ENCODE data around the gene CPZ. TPM values are rescaled to one million over a fixed set of nuclear protein-coding genes. Genes with fewer than 3 reads are reported as not detected.

CPZ gene
- total and polyA plus RNA-seq, 2 of the 4 experiments (the other 2 are of a cell fraction) = 0.90 to 10.3 TPM

DNA sequence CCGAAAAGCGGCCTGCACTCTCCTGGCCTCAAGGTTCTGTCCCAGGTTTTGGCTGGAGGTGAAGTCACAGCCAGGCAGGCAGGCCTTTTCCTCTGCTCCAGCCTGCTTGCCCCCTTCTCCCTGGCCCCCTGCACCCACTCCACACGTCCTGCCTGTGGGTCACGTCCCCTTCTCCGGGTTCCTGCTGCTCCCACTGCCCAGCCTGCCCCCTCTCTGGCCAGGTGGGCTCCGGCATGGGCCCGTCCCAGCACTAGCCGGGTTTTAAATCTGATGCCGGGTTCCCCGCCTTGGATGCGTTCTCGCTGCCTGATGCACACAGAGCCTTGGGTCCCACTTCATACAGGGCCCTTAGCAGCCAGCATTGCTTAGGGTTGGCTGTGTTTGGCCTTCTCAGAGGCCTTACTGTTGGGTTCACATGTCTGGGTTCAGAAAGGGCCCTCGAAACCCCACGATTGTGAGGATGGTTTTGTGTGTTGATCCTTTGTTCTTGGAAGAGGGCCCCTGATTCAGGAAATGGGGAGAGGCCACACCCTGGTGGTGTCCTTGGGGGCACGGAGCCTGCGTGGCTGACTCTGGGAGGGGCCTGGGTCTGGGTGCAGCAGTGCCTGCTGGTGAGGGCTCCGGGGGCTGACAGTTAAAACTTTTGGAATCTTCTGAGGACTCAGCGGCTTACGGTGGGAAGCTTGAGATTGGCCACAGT lies 6.0 kb downstream of the CPZ start:
- H2BK120ac ChIP-seq (ENCODE audit: low read depth, low read length) = no peak overlapping the region
- no peak overlapping the region for H2BK5ac ChIP-seq (ENCODE audit: low read depth, low read length, poor library complexity, severe bottlenecking)
- peaks cover 6% of the 10 kb centered on the region; the same call in 1 of the 2 replicates for H3K4me1 ChIP-seq (ENCODE audit: control insufficient read depth, insufficient read depth, low read length)
- TF ChIP-seq BHLHE40 (IDR thresholded peaks at IDR 0.05; ENCODE audit: low read depth, low read length) (no peak), CHD1 (IDR thresholded peaks at IDR 0.05; ENCODE audit: low read depth, low read length) (no peak), MXI1 (IDR thresholded peaks at IDR 0.05; ENCODE audit: borderline replicate concordance, low read depth, low read length) (no peak), MAFK (IDR thresholded peaks at IDR 0.05; ENCODE audit: low read depth, low read length) (no peak), CEBPB (IDR thresholded peaks at IDR 0.05; ENCODE audit: low read depth, low read length) (no peak), RFX5 (IDR thresholded peaks at IDR 0.05; ENCODE audit: low read depth, low read length) (no peak), SMC3 (IDR thresholded peaks at IDR 0.05; ENCODE audit: low read depth, low read length) (no peak), NFE2L2 (IDR thresholded peaks at IDR 0.05; ENCODE audit: low read depth, low read length) (no peak), FOS (IDR thresholded peaks at IDR 0.05; ENCODE audit: low read depth, low read length) (no peak), RAD21 (IDR thresholded peaks at IDR 0.05; ENCODE audit: low read length) (no peak), POLR2A (IDR thresholded peaks at IDR 0.05; ENCODE audit: low read depth, low read length) (no peak), RCOR1 (IDR thresholded peaks at IDR 0.05; ENCODE audit: insufficient replicate concordance, low read length) (no peak), MAZ (IDR thresholded peaks at IDR 0.05; ENCODE audit: borderline replicate concordance, low read depth, low read length) (no peak)
- TF ChIP-seq, protein P1, sequence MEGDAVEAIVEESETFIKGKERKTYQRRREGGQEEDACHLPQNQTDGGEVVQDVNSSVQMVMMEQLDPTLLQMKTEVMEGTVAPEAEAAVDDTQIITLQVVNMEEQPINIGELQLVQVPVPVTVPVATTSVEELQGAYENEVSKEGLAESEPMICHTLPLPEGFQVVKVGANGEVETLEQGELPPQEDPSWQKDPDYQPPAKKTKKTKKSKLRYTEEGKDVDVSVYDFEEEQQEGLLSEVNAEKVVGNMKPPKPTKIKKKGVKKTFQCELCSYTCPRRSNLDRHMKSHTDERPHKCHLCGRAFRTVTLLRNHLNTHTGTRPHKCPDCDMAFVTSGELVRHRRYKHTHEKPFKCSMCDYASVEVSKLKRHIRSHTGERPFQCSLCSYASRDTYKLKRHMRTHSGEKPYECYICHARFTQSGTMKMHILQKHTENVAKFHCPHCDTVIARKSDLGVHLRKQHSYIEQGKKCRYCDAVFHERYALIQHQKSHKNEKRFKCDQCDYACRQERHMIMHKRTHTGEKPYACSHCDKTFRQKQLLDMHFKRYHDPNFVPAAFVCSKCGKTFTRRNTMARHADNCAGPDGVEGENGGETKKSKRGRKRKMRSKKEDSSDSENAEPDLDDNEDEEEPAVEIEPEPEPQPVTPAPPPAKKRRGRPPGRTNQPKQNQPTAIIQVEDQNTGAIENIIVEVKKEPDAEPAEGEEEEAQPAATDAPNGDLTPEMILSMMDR (conservative IDR thresholded peaks at IDR 0.05; ENCODE audit: low read depth, low read length) = no peak
- TF ChIP-seq, protein P2, sequence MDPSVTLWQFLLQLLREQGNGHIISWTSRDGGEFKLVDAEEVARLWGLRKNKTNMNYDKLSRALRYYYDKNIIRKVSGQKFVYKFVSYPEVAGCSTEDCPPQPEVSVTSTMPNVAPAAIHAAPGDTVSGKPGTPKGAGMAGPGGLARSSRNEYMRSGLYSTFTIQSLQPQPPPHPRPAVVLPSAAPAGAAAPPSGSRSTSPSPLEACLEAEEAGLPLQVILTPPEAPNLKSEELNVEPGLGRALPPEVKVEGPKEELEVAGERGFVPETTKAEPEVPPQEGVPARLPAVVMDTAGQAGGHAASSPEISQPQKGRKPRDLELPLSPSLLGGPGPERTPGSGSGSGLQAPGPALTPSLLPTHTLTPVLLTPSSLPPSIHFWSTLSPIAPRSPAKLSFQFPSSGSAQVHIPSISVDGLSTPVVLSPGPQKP (IDR thresholded peaks at IDR 0.05; ENCODE audit: borderline replicate concordance, low read depth, low read length) = no peak
- TF ChIP-seq, protein P3, sequence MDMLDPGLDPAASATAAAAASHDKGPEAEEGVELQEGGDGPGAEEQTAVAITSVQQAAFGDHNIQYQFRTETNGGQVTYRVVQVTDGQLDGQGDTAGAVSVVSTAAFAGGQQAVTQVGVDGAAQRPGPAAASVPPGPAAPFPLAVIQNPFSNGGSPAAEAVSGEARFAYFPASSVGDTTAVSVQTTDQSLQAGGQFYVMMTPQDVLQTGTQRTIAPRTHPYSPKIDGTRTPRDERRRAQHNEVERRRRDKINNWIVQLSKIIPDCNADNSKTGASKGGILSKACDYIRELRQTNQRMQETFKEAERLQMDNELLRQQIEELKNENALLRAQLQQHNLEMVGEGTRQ (IDR thresholded peaks at IDR 0.05; ENCODE audit: low read depth, low read length) = no peak
- no peaks in the 10 kb centered on the region for H3K9me1 ChIP-seq (ENCODE audit: insufficient read depth, low read length)
- dilution Hi-C loops (cut with HindIII; ENCODE audit: low sequenced_read_pairs, unreplicated experiment) (no loop called here), in situ Hi-C loops (cut with MboI; ENCODE audit: low sequenced_read_pairs) (no loop called here), intact Hi-C loops (cut with micrococcal nuclease) (no loop called here)
- H3K14ac ChIP-seq (replicated peaks; ENCODE audit: low read depth, low read length) = no peak overlapping the region
- H3K56ac ChIP-seq (ENCODE audit: extremely low read depth, insufficient read depth, low read length) = no peak overlapping the region
- no peak overlapping the region for H3K23ac ChIP-seq (ENCODE audit: low read depth, low read length)
- H3K27me3 ChIP-seq (ENCODE audit: control insufficient read depth, insufficient read depth, low read length) = peaks cover 4% of the 10 kb centered on the region
- H2BK20ac ChIP-seq (ENCODE audit: low read depth, low read length) = no peak overlapping the region
- H3K36me3 ChIP-seq (ENCODE audit: control insufficient read depth, insufficient read depth, low read length) = peaks cover 37% of the 10 kb centered on the region; the same call in 1 of the 2 replicates
- no peak overlapping the region for H3K4me2 ChIP-seq (ENCODE audit: low read depth, low read length)
- no peak overlapping the region for H2AK5ac ChIP-seq (ENCODE audit: low read depth, low read length)
- no peak for ATAC-seq (ENCODE audit: low read depth)
- no peaks in the 10 kb centered on the region for H3K79me1 ChIP-seq (ENCODE audit: low read depth in 1 of 2, low read length in 2 of 2)
- no peak overlapping the region for H3K4me3 ChIP-seq (ENCODE audit: insufficient read depth, low read depth, low read length)
- no peak for DNase-seq
- peaks cover 10% of the 10 kb centered on the region for H4K20me1 ChIP-seq (ENCODE audit: insufficient read depth, low read length)
- H4K91ac ChIP-seq (ENCODE audit: insufficient read depth, low read depth, low read length) = no peak overlapping the region
- no peak overlapping the region for H3K18ac ChIP-seq (ENCODE audit: low read depth, low read length)
- ChIA-PET POLR2A (ENCODE audit: unreplicated experiment) (no interaction called here), CTCF (interaction anchor here (1.3 to 1.5 kb wide), 2 partner anchors 8 to 126 kb away, joined by 3 to 5 read pairs; no protein-coding TSS in a partner anchor)
- no peak overlapping the region for H2AK9ac ChIP-seq (replicated peaks; ENCODE audit: low read depth, low read length, poor library complexity)
- H3K9ac ChIP-seq (ENCODE audit: low read depth, low read length) = no peak overlapping the region
- 86% methylated on average over 8 of the region's 19 CpGs; no CpG with 5 or more reads in 1 of the 2 experiments for WGBS, 2 experiments (ENCODE audit: extremely low coverage in 2 of 2, insufficient read length in 1 of 2)
- H2BK15ac ChIP-seq (ENCODE audit: low read depth, low read length) = no peak overlapping the region
- no TSS peak for BruUV-seq (replicated peaks)
- H3K27ac ChIP-seq (ENCODE audit: insufficient read depth, low read length) = no peak overlapping the region
- no peak overlapping the region for H3K4ac ChIP-seq (ENCODE audit: low read depth, low read length)
- H3K9me3 ChIP-seq (ENCODE audit: control insufficient read depth, insufficient read depth, low read length) = no peaks in the 10 kb centered on the region
- no peak overlapping the region for H4K5ac ChIP-seq (ENCODE audit: low read depth, low read length)
- no peak overlapping the region for H4K8ac ChIP-seq (ENCODE audit: low read depth in 2 of 2, low read length in 2 of 2)
- H2AFZ ChIP-seq (replicated peaks; ENCODE audit: low read length, poor library complexity) = no peak overlapping the region
